Naive thymus-derived CD8-positive, alpha-beta T cell (primary cell): ENCODE data around the gene KCNAB2. TPM values are rescaled to one million over a fixed set of nuclear protein-coding genes. Genes with fewer than 3 reads are reported as not detected.

Experiments used
- ATAC-seq, 2 donors: fragments of 150-1000 bp; cut with Tn5 transposase in 1 of 2; sonication (Bioruptor Pico), chemical (Tn5 transposase) in 1 of 2; 1 replicate in 1 of 2; 2 replicates in 1 of 2; pipeline ENCODE4 v1.10.0; 2021; ENCODE audit warnings: mild to moderate bottlenecking in 2 of 2, moderate library complexity in 2 of 2
- POLR2A ChIA-PET: fragments of 350-600 bp; sonication (Branson Sonifier 250); formaldehyde crosslinking; loops from one replicate; lab custom pipeline; 2021; ENCODE audit warnings: antibody characterized with exemption; lab: Charles Lee
- DNase-seq, 10 donors: peaks; one replicate each; pipeline versions ENCODE4 v3.0.0 to v3.0.0-alpha.2; 2020 to 2022
- H3K27ac Mint-ChIP-seq, 10 donors: one replicate each; pipeline ENCODE4 v1.8.0; 2020 to 2022; ENCODE audit warnings: mild to moderate bottlenecking in 10 of 10, mixed read lengths in 10 of 10, moderate library complexity in 4 of 10, inconsistent platforms in 1 of 10
- H3K27me3 Mint-ChIP-seq, 5 donors: one replicate each; pipeline ENCODE4 v1.8.0; 2021 to 2022; ENCODE audit warnings: mixed read lengths in 5 of 5
- H3K36me3 Mint-ChIP-seq, 3 donors: one replicate each; pipeline ENCODE4 v1.8.0; 2020 to 2022; ENCODE audit warnings: mixed read lengths in 3 of 3, mild to moderate bottlenecking in 2 of 3, inconsistent platforms in 1 of 3
- H3K4me1 Mint-ChIP-seq, 4 donors: one replicate each; pipeline ENCODE4 v1.8.0; 2021 to 2022; ENCODE audit warnings: mixed read lengths in 4 of 4
- H3K4me3 Mint-ChIP-seq, 10 donors: one replicate each; pipeline ENCODE4 v1.8.0; 2020 to 2022; ENCODE audit warnings: mild to moderate bottlenecking in 10 of 10, mixed read lengths in 10 of 10, moderate library complexity in 6 of 10, inconsistent platforms in 1 of 10
- H3K9me3 Mint-ChIP-seq, 9 donors: one replicate each; pipeline ENCODE4 v1.8.0; 2020 to 2022; ENCODE audit warnings: mixed read lengths in 9 of 9, mild to moderate bottlenecking in 3 of 9, inconsistent platforms in 1 of 9, moderate library complexity in 1 of 9
- polyA plus RNA-seq, 3 donors: library from polyadenylated mRNA; unstranded; fragments of 300-500 nt; fragmentation: Illumina TruSeq; gene quantifications; one replicate each; pipeline ENCODE4 v1.2.3, GENCODE V29; 2021
- total RNA-seq, 8 experiments: library from RNA in 2 of 8; stranded (reverse) in 2 of 8; gene quantifications; one replicate each; pipeline ENCODE4 v1.2.3 and lab custom pipeline; 2021 to 2026

Gene KCNAB2
- total and polyA plus RNA-seq, 5 experiments from 2014 or later = 17.8 to 190 (median 46.6) TPM

GRCh38 chr1:6087958-6088357 is 42.3 kb downstream of the KCNAB2 start:
- H3K9me3 Mint-ChIP-seq = no peaks in the 10 kb centered on the region
- H3K27me3 Mint-ChIP-seq = no peaks in the 10 kb centered on the region
- peaks cover 0 to 62% (median 0%) of the 10 kb centered on the region in 3 donors for H3K36me3 Mint-ChIP-seq
- ATAC-seq (no peak), DNase-seq (no peak)
- POLR2A ChIA-PET = no interaction called here
- peak overlapping the region in 1 of 10 donors; percentile 74 for H3K27ac Mint-ChIP-seq
- H3K4me1 Mint-ChIP-seq = peaks cover 0 to 2% (median 0%) of the 10 kb centered on the region in 4 donors
- no peak overlapping the region for H3K4me3 Mint-ChIP-seq

GRCh38 chr1:6088956-6089355 is 43.3 kb downstream of the KCNAB2 start:
- ATAC-seq (no peak), DNase-seq (no peak)
- Mint-ChIP-seq H3K4me1 (peaks cover 0 to 2% (median 0%) of the 10 kb centered on the region in 4 donors), H3K27ac (no peak overlapping the region), H3K9me3 (no peaks in the 10 kb centered on the region), H3K4me3 (no peak overlapping the region), H3K27me3 (no peaks in the 10 kb centered on the region), H3K36me3 (peaks cover 0 to 65% (median 0%) of the 10 kb centered on the region in 3 donors)
- POLR2A ChIA-PET = no interaction called here

- ATAC-seq (no peak), DNase-seq (no peak)
- H3K27ac Mint-ChIP-seq = no peak overlapping the region
- H3K9me3 Mint-ChIP-seq = no peaks in the 10 kb centered on the region
- no peaks in the 10 kb centered on the region for H3K27me3 Mint-ChIP-seq
- POLR2A ChIA-PET = no interaction called here
- peaks cover 0 to 56% (median 0%) of the 10 kb centered on the region in 3 donors for H3K36me3 Mint-ChIP-seq
- no peak overlapping the region for H3K4me3 Mint-ChIP-seq
- H3K4me1 Mint-ChIP-seq = peaks cover 0 to 2% (median 0%) of the 10 kb centered on the region in 4 donors
Observed at GRCh38 chr1:6090288-6090687, 44.6 kb downstream of the KCNAB2 start.

GRCh38 chr1:6090996-6091822 is 45.5 kb downstream of the KCNAB2 start:
- Mint-ChIP-seq H3K9me3 (no peaks in the 10 kb centered on the region), H3K27ac (peak overlapping the region in 2 of 10 donors; percentile 24 to 25), H3K36me3 (peaks cover 0 to 55% (median 0%) of the 10 kb centered on the region in 3 donors), H3K4me3 (no peak overlapping the region), H3K4me1 (peaks cover 0 to under 1% (median 0%) of the 10 kb centered on the region in 4 donors), H3K27me3 (no peaks in the 10 kb centered on the region)
- ATAC-seq (no peak), DNase-seq (no peak)
- POLR2A ChIA-PET = no interaction called here

- DNase-seq (no peak), ATAC-seq (no peak)
- H3K36me3 Mint-ChIP-seq = peaks cover 0 to 51% (median 0%) of the 10 kb centered on the region in 3 donors
- H3K27me3 Mint-ChIP-seq = no peaks in the 10 kb centered on the region
- POLR2A ChIA-PET = no interaction called here
- H3K27ac Mint-ChIP-seq = no peak overlapping the region
- no peaks in the 10 kb centered on the region for H3K4me1 Mint-ChIP-seq
- no peak overlapping the region for H3K4me3 Mint-ChIP-seq
- no peaks in the 10 kb centered on the region for H3K9me3 Mint-ChIP-seq
Observed at GRCh38 chr1:6091823-6092109, 46.1 kb downstream of the KCNAB2 start.

- Mint-ChIP-seq H3K27ac (no peak overlapping the region), H3K4me3 (no peak overlapping the region), H3K36me3 (peaks cover 0 to 49% (median 0%) of the 10 kb centered on the region in 3 donors), H3K27me3 (no peaks in the 10 kb centered on the region), H3K4me1 (no peaks in the 10 kb centered on the region), H3K9me3 (no peaks in the 10 kb centered on the region)
- POLR2A ChIA-PET = no interaction called here
- no peak for ATAC-seq
- DNase-seq = no peak
Observed at GRCh38 chr1:6092211-6092610, 46.5 kb downstream of the KCNAB2 start.

GRCh38 chr1:6093071-6093470 is 47.4 kb downstream of the KCNAB2 start:
- DNase-seq (no peak), ATAC-seq (no peak)
- Mint-ChIP-seq H3K4me3 (no peak overlapping the region), H3K27ac (no peak overlapping the region), H3K4me1 (peaks cover 0 to 5% (median 1%) of the 10 kb centered on the region in 4 donors), H3K27me3 (no peaks in the 10 kb centered on the region), H3K9me3 (no peaks in the 10 kb centered on the region), H3K36me3 (peaks cover 0 to 50% (median 0%) of the 10 kb centered on the region in 3 donors)
- POLR2A ChIA-PET = no interaction called here

GRCh38 chr1:6093611-6094010 is 47.9 kb downstream of the KCNAB2 start:
- Mint-ChIP-seq H3K27me3 (no peaks in the 10 kb centered on the region), H3K9me3 (no peaks in the 10 kb centered on the region), H3K4me1 (peaks cover 0 to 5% (median 1%) of the 10 kb centered on the region in 4 donors), H3K36me3 (peaks cover 0 to 54% (median 0%) of the 10 kb centered on the region in 3 donors), H3K4me3 (no peak overlapping the region), H3K27ac (peak overlapping the region in 3 of 10 donors; percentile 28 to 43 (median 32))
- ATAC-seq (no peak), DNase-seq (peak in 1 of 10 donors; percentile 57)
- POLR2A ChIA-PET = no interaction called here

- Mint-ChIP-seq H3K4me1 (peaks cover 0 to 6% (median 1%) of the 10 kb centered on the region in 4 donors), H3K27ac (peak overlapping the region in 2 of 10 donors; percentile 13 to 43), H3K27me3 (no peaks in the 10 kb centered on the region), H3K4me3 (peak overlapping the region in 1 of 10 donors; percentile 15), H3K9me3 (no peaks in the 10 kb centered on the region), H3K36me3 (peaks cover 0 to 56% (median 0%) of the 10 kb centered on the region in 3 donors)
- POLR2A ChIA-PET = no interaction called here
- no peak for ATAC-seq
- DNase-seq = peak in 1 of 10 donors; percentile 58
Observed at GRCh38 chr1:6094246-6094645, 48.6 kb downstream of the KCNAB2 start.

- DNase-seq (peak in 1 of 10 donors; percentile 56), ATAC-seq (no peak)
- Mint-ChIP-seq H3K4me3 (no peak overlapping the region), H3K4me1 (peaks cover 0 to 8% (median 1%) of the 10 kb centered on the region in 4 donors), H3K9me3 (no peaks in the 10 kb centered on the region), H3K36me3 (peaks cover 0 to 52% (median 0%) of the 10 kb centered on the region in 3 donors), H3K27ac (peak overlapping the region in 1 of 10 donors; percentile 13), H3K27me3 (no peaks in the 10 kb centered on the region)
- POLR2A ChIA-PET = no interaction called here
Observed at GRCh38 chr1:6094801-6095505, 49.3 kb downstream of the KCNAB2 start.

- H3K27ac Mint-ChIP-seq = no peak overlapping the region
- H3K36me3 Mint-ChIP-seq = peaks cover 0 to 48% (median 0%) of the 10 kb centered on the region in 3 donors
- peak in 2 of 10 donors; percentile 3 to 57 for DNase-seq
- peaks cover 0 to 8% (median 1%) of the 10 kb centered on the region in 4 donors for H3K4me1 Mint-ChIP-seq
- no peak for ATAC-seq
- POLR2A ChIA-PET = no interaction called here
- no peaks in the 10 kb centered on the region for H3K27me3 Mint-ChIP-seq
- H3K4me3 Mint-ChIP-seq = no peak overlapping the region
- no peaks in the 10 kb centered on the region for H3K9me3 Mint-ChIP-seq
Observed at GRCh38 chr1:6095511-6096242, 50.0 kb downstream of the KCNAB2 start.

GRCh38 chr1:6096243-6097116 is 50.8 kb downstream of the KCNAB2 start:
- Mint-ChIP-seq H3K4me3 (no peak overlapping the region), H3K9me3 (no peaks in the 10 kb centered on the region), H3K27ac (peak overlapping the region in 1 of 10 donors; percentile 88), H3K4me1 (peaks cover 0 to 12% (median 7%) of the 10 kb centered on the region in 4 donors), H3K36me3 (peaks cover 0 to 43% (median 0%) of the 10 kb centered on the region in 3 donors), H3K27me3 (no peaks in the 10 kb centered on the region)
- ATAC-seq (no peak), DNase-seq (peak in 2 of 10 donors; percentile 2 to 53)
- POLR2A ChIA-PET = no interaction called here
